ENCODE measurements around the gene CMTM5.
"Not testable (repeated sequence)": the region's sequence is repeated elsewhere in the genome, so short reads cannot be mapped to it uniquely, and the experiment has no call there.

CMTM5 gene

GRCh38 chr14:23400496-23401149, 23.8 kb downstream of the CMTM5 start:
- DNase-seq = not testable (repeated sequence)

GRCh38 chr14:23401291-23401690, 24.4 kb downstream of the CMTM5 start:
- DNase-seq = no peak

GRCh38 chr14:23402296-23403138, 25.7 kb downstream of the CMTM5 start:
- DNase-seq = no peak

- DNase-seq = no peak
Observed at GRCh38 chr14:23403139-23403438, 26.2 kb downstream of the CMTM5 start.

- DNase-seq = no peak
Observed at GRCh38 chr14:23403908-23404307, 27.1 kb downstream of the CMTM5 start.

GRCh38 chr14:23404331-23404900, 27.6 kb downstream of the CMTM5 start:
- no peak for DNase-seq

GRCh38 chr14:23405096-23405495, 28.2 kb downstream of the CMTM5 start:
- DNase-seq = no peak

- DNase-seq = no peak
Observed at GRCh38 chr14:23405516-23406025, 28.7 kb downstream of the CMTM5 start.

GRCh38 chr14:23406244-23406643, 29.4 kb downstream of the CMTM5 start:
- no peak for DNase-seq

- DNase-seq = no peak
Observed at GRCh38 chr14:23406725-23407355, 30.0 kb downstream of the CMTM5 start.

- no peak for DNase-seq
Observed at GRCh38 chr14:23407516-23408306, 30.9 kb downstream of the CMTM5 start, which contains the start of gene MYH6. Gene MYH6, minus strand, starts transcription at chr14:23408273. Its CDS starts 1,050 bp downstream, at chr14:23407223.

- DNase-seq = no peak
Observed at GRCh38 chr14:23408307-23408630, 31.4 kb downstream of the CMTM5 start.

- DNase-seq = no peak
Observed at GRCh38 chr14:23409475-23409874, 32.6 kb downstream of the CMTM5 start.

- no peak for DNase-seq
Observed at GRCh38 chr14:23409966-23410635, 33.3 kb downstream of the CMTM5 start.

GRCh38 chr14:23411563-23412525, 35.0 kb downstream of the CMTM5 start:
- no peak for DNase-seq

- no peak for DNase-seq
Observed at GRCh38 chr14:23413681-23414080, 36.8 kb downstream of the CMTM5 start.

GRCh38 chr14:23414254-23414653, 37.4 kb downstream of the CMTM5 start:
- no peak for DNase-seq

- DNase-seq = no peak
Observed at GRCh38 chr14:23414906-23415820, 38.3 kb downstream of the CMTM5 start.
